GM12872 (cell line): Measurements from ENCODE around the gene IFT172.

Experiments
- CTCF ChIP-seq: IDR thresholded peaks from 3 replicates; pipeline ENCODE4 v1.5.1; 2011; ENCODE audit warnings: low read depth, mild to moderate bottlenecking, low read length, moderate library complexity; ENCODE audit not compliant: insufficient read depth

Gene IFT172

DNA sequence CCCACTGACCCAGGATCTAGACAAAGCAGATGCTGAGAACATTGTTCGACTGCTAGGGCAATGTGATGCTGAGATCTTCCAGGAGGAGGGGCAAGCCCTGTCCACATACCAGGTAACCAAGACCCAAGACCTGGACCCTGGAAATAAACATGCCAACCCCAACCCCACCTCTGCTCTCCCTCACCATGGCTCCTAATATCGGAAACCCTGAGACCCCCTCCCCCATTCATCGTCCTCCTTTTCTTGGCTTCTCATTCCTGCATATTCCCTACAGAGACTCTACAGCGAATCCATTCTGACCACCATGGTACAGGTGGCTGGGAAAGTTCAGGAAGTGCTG lies 7.7 kb upstream of the IFT172 start:
- no peak for TF ChIP-seq CTCF

DNA sequence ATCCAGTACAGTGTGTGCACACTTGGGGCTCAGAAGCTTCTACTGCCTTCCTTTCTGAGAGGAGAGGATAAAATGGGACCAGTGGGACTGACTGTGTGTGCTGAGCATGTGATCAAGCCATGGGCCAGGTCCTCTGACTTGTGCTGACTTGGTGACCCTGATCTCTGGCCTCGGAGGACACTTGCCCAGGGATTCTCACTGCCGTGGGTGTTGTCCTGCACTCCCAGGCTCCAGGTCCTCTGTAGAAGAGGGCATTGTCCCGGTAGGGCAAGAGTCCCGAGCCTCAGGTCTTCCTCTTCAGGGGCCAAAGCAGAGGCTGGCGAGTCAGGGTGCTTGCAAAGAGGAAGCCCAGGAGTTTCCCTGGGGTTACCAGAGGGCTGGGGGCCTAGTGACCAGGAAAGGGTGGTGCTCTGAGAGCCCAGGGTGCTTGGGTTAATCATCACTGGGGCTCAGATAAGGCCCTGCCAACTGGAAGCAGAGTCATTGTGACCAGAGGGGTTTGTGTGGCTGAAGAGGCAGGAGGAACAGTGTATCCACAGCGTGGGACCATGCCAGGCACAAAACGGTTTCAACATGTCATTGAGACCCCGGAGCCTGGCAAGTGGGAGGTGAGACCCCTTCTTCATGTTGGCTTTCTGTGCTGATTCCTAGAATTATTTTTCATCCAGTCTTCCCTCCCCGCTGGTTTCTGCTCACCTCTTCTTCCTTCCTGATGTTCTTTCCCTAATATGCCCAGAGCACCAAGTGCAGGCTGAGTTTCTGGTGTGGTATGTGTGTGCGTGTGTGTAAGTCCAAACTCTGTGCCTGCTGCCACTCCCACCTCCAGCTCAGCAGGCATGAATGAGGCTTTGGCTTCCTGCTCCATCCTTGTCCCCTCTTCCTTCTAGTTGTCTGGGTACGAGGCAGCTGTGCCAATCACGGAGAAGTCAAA lies 7.1 kb upstream of the IFT172 start, which contains the start of gene GCKR:
Gene GCKR (plus strand): TSS at position 483 of the 931 bp plus-strand sequence. CDS start 66 bp downstream, at position 549.
- no peak for TF ChIP-seq CTCF

DNA sequence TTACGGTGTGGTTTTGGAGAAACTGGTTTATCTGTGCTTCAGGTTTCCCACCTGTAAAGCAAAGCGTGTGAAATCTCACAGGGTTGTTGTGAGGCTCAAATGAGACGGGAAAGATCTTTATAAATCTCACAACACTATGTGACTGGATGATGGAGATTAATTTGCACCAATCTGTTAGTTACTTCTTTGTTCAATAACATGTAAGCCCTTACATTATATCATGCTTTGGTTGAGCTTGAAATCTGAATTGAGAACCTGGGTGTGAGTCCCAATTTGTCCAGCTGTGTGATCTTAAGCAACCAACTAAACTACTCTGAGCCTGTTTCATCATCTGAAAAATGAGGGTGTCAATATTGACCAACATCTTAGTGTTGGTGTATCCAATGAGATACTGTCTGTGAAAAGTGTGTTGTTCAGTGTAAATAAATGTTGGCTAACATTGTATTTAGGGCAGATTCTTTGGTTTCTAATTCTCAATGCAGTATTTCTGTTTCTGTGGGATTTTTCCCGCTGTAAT lies 6.4 kb upstream of the IFT172 start:
- no peak for TF ChIP-seq CTCF

- no peak for TF ChIP-seq CTCF
These were observed 5.5 kb upstream of the IFT172 start, which contains the start of gene FNDC4 for GRCh38 chr2:27494944-27495554. FNDC4 (minus strand) TSS chr2:27495200; CDS start chr2:27494679, 521 bp downstream.

- no peak for TF ChIP-seq CTCF
These were observed 4.9 kb upstream of the IFT172 start for GRCh38 chr2:27494284-27494943.

DNA sequence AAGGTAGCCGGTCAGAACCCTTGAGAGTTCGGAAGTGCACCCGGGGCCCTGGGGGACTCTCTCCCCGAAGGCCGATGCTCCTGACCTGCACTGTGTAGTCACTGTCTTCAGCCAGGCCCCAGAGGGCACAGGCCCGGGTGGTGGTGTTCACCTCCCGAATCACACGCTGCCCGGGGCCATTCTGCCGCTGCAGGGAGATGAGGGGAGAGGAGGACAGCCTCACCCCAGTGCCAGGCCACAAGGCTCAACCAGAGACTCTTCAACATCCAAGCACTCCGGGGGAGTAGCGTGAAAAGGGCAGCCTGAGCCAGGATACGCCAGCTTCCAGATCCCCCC lies 4.4 kb upstream of the IFT172 start:
- TF ChIP-seq CTCF, result no peak

GRCh38 chr2:27492557-27492956 lies 3.0 kb upstream of the IFT172 start:
- no peak for TF ChIP-seq CTCF
